Measurements from ENCODE around the gene SASH1. TPM values are rescaled to one million over a fixed set of nuclear protein-coding genes. Genes with fewer than 3 reads are reported as not detected.

SASH1 gene
- total RNA-seq, 1 donor from 2014 or later, result 10.2 TPM

- Histone ChIP-seq H3K36me3 (no peaks in the 10 kb centered on the region), H3K4me3 (no peak overlapping the region), H3F3A (ENCODE audit: low read depth) (no peaks in the 10 kb centered on the region), H3K27me3 (no peaks in the 10 kb centered on the region), H3K27ac (no peak overlapping the region), H3K79me2 (ENCODE audit: low read depth) (no peaks in the 10 kb centered on the region), H3K9ac (no peak overlapping the region), H3K4me2 (no peak overlapping the region), H4K20me1 (ENCODE audit: low read depth) (no peaks in the 10 kb centered on the region), H3K9me3 (ENCODE audit: low read depth) (no peaks in the 10 kb centered on the region), H3K4me1 (peaks cover 5% of the 10 kb centered on the region), H2AFZ (replicated peaks) (no peak overlapping the region)
- TF ChIP-seq EZH2 (IDR thresholded peaks at IDR 0.05) (no peak), EZH2phosphoT487 (IDR thresholded peaks at IDR 0.05) (no peak), CTCF (IDR thresholded peaks at IDR 0.05) (no peak)
- Mint-ChIP-seq H3K36me3 (peaks cover 28% of the 10 kb centered on the region), H3K27ac (no peak overlapping the region), H3K4me1 (peaks cover 26% of the 10 kb centered on the region), H3K27me3 (ENCODE audit: insufficient read depth, low read depth) (peaks cover 6% of the 10 kb centered on the region), H3K4me3 (no peak overlapping the region), H3K9me3 (no peaks in the 10 kb centered on the region)
- DNase-seq (ENCODE audit: low spot score), result no peak
Measured at GRCh38 chr6:148445116-148445515, 102.5 kb downstream of the SASH1 start.

- Histone ChIP-seq H3K4me2 (no peak overlapping the region), H3K9me3 (ENCODE audit: low read depth) (no peaks in the 10 kb centered on the region), H3K9ac (no peak overlapping the region), H2AFZ (replicated peaks) (no peak overlapping the region), H3K27me3 (no peaks in the 10 kb centered on the region), H3K4me3 (no peak overlapping the region), H3K36me3 (no peaks in the 10 kb centered on the region), H3K79me2 (ENCODE audit: low read depth) (no peaks in the 10 kb centered on the region), H3F3A (ENCODE audit: low read depth) (no peaks in the 10 kb centered on the region), H4K20me1 (ENCODE audit: low read depth) (no peaks in the 10 kb centered on the region), H3K4me1 (peaks cover 5% of the 10 kb centered on the region), H3K27ac (no peak overlapping the region)
- no peak overlapping the region for H3K4me3 Mint-ChIP-seq
- TF ChIP-seq CTCF (IDR thresholded peaks at IDR 0.05) (no peak), EZH2phosphoT487 (IDR thresholded peaks at IDR 0.05) (no peak), EZH2 (IDR thresholded peaks at IDR 0.05) (no peak)
- no peaks in the 10 kb centered on the region for H3K9me3 Mint-ChIP-seq
- no peak for DNase-seq (ENCODE audit: low spot score)
- no peak overlapping the region for H3K27ac Mint-ChIP-seq
- peaks cover 6% of the 10 kb centered on the region for H3K27me3 Mint-ChIP-seq (ENCODE audit: insufficient read depth, low read depth)
- peaks cover 23% of the 10 kb centered on the region for H3K4me1 Mint-ChIP-seq
- H3K36me3 Mint-ChIP-seq, result peaks cover 27% of the 10 kb centered on the region
Measured at GRCh38 chr6:148445620-148446019, 103.0 kb downstream of the SASH1 start.

- H3K4me3 Mint-ChIP-seq, result no peak overlapping the region
- H4K20me1 ChIP-seq (ENCODE audit: low read depth), result no peaks in the 10 kb centered on the region
- H3K79me2 ChIP-seq (ENCODE audit: low read depth), result no peaks in the 10 kb centered on the region
- no peak overlapping the region for H3K4me2 ChIP-seq
- H3K9me3 ChIP-seq (ENCODE audit: low read depth), result no peaks in the 10 kb centered on the region
- no peaks in the 10 kb centered on the region for H3K9me3 Mint-ChIP-seq
- no peak for DNase-seq (ENCODE audit: low spot score)
- H3K27ac Mint-ChIP-seq, result no peak overlapping the region
- H2AFZ ChIP-seq (replicated peaks), result no peak overlapping the region
- H3K4me1 Mint-ChIP-seq, result peaks cover 23% of the 10 kb centered on the region
- H3K36me3 ChIP-seq, result no peaks in the 10 kb centered on the region
- H3K27ac ChIP-seq, result no peak overlapping the region
- H3F3A ChIP-seq (ENCODE audit: low read depth), result no peaks in the 10 kb centered on the region
- H3K9ac ChIP-seq, result no peak overlapping the region
- H3K27me3 ChIP-seq, result no peaks in the 10 kb centered on the region
- H3K27me3 Mint-ChIP-seq (ENCODE audit: insufficient read depth, low read depth), result peaks cover 6% of the 10 kb centered on the region
- H3K4me3 ChIP-seq, result no peak overlapping the region
- TF ChIP-seq EZH2 (IDR thresholded peaks at IDR 0.05) (no peak), CTCF (IDR thresholded peaks at IDR 0.05) (no peak), EZH2phosphoT487 (IDR thresholded peaks at IDR 0.05) (no peak)
- H3K36me3 Mint-ChIP-seq, result peaks cover 27% of the 10 kb centered on the region
- H3K4me1 ChIP-seq, result peaks cover 5% of the 10 kb centered on the region
Measured at GRCh38 chr6:148446681-148447080, 104.0 kb downstream of the SASH1 start.
